Sciatic nerve (tissue), 2 donors: ENCODE measurements around the gene RTN4. TPM values are rescaled to one million over a fixed set of nuclear protein-coding genes. Genes with fewer than 3 reads are reported as not detected.

ENCODE experiments used
- ATAC-seq: fragments of 200-7000 bp; cut with Tn5 transposase; one replicate; pipeline ENCODE4 v1.9.1; 2020; ENCODE audit warnings: mild to moderate bottlenecking, moderate library complexity
- DNase-seq: peaks from one replicate; pipeline ENCODE4 v3.0.0-alpha.2; 2020; ENCODE audit warnings: low spot score
- intact Hi-C: fragments of 100-400 bp; cut with DNase I; formaldehyde crosslinking; loops from one replicate; pipeline ENCODE4 v1.14.2; 2022
- total RNA-seq: library from RNA; stranded (reverse); fragmentation: NEBNext Ultra II Directional; extraction: Animal tissue kit (Norgen Biotek cat#: 25700); gene quantifications from one replicate; pipeline ENCODE4 v1.2.1, GENCODE V29; 2021
- donor health status: DM: no; HTN: no; CAD: no.
- donor health status: DM: no; HTN: no; CAD: no.

The RTN4 gene
- total RNA-seq, 1 donor from 2014 or later: 254 TPM

- intact Hi-C loops: no loop called here
- DNase-seq (no peak), ATAC-seq (no peak)
Observed at GRCh38 chr2:54964816-54965215, 85.4 kb downstream of the RTN4 start.

- intact Hi-C loops: no loop called here
- DNase-seq (no peak), ATAC-seq (no peak)
Observed at GRCh38 chr2:54964271-54964670, 86.0 kb downstream of the RTN4 start.

GRCh38 chr2:54963476-54963875 lies 86.8 kb downstream of the RTN4 start:
- no peak for DNase-seq
- intact Hi-C loops: no loop called here
- no peak for ATAC-seq

GRCh38 chr2:54962935-54963440 lies 87.3 kb downstream of the RTN4 start:
- ATAC-seq (peak; percentile 63), DNase-seq (no peak)
- intact Hi-C loops: no loop called here

- ATAC-seq: no peak
- intact Hi-C loops: no loop called here
- no peak for DNase-seq
Observed at GRCh38 chr2:54962511-54962910, 87.7 kb downstream of the RTN4 start.

- DNase-seq (no peak), ATAC-seq (no peak)
- intact Hi-C loops: no loop called here
Observed at GRCh38 chr2:54960164-54960563, 90.1 kb downstream of the RTN4 start.

- DNase-seq: no peak
- ATAC-seq: peak; percentile 51
- intact Hi-C loops: no loop called here
Observed at GRCh38 chr2:54958717-54959371, 91.4 kb downstream of the RTN4 start.

- DNase-seq: no peak
- no peak for ATAC-seq
- intact Hi-C loops: no loop called here
Observed at GRCh38 chr2:54957321-54957999, 92.8 kb downstream of the RTN4 start.

- no peak for DNase-seq
- intact Hi-C loops: no loop called here
- ATAC-seq: no peak
Observed at GRCh38 chr2:54956111-54956627, 94.1 kb downstream of the RTN4 start.

- ATAC-seq (no peak), DNase-seq (no peak)
- intact Hi-C loops: no loop called here
Observed at GRCh38 chr2:54955358-54956110, 94.7 kb downstream of the RTN4 start.

- ATAC-seq: no peak
- intact Hi-C loops: no loop called here
- no peak for DNase-seq
Observed at GRCh38 chr2:54954705-54955357, 95.4 kb downstream of the RTN4 start.

GRCh38 chr2:54954158-54954557 lies 96.1 kb downstream of the RTN4 start:
- ATAC-seq (no peak), DNase-seq (no peak)
- intact Hi-C loops: no loop called here

- intact Hi-C loops: no loop called here
- DNase-seq: no peak
- ATAC-seq: no peak
Observed at GRCh38 chr2:54952978-54953456, 97.2 kb downstream of the RTN4 start.

- DNase-seq (no peak), ATAC-seq (no peak)
- intact Hi-C loops: no loop called here
Observed at GRCh38 chr2:54952425-54952824, 97.8 kb downstream of the RTN4 start.

- ATAC-seq: no peak
- no peak for DNase-seq
- intact Hi-C loops: no loop called here
Observed at GRCh38 chr2:54950811-54951210, 99.4 kb downstream of the RTN4 start.

GRCh38 chr2:54949431-54949830 lies 100.8 kb downstream of the RTN4 start:
- ATAC-seq (no peak), DNase-seq (no peak)
- intact Hi-C loops: no loop called here

- DNase-seq: no peak
- ATAC-seq: no peak
- intact Hi-C loops: no loop called here
Observed at GRCh38 chr2:54948120-54948519, 102.1 kb downstream of the RTN4 start.

GRCh38 chr2:54947646-54948045 lies 102.6 kb downstream of the RTN4 start:
- intact Hi-C loops: no loop called here
- DNase-seq (no peak), ATAC-seq (no peak)

- no peak for DNase-seq
- intact Hi-C loops: no loop called here
- ATAC-seq: no peak
Observed at GRCh38 chr2:54947136-54947535, 103.1 kb downstream of the RTN4 start.
